Nephron progenitor cell (in vitro differentiated cells): Measurements from ENCODE around the gene SP3.

Experiments
- DNase-seq: peaks from one replicate; pipeline ENCODE4 v3.0.0; 2021
- H3K27ac Mint-ChIP-seq: 2 replicates; pipeline ENCODE4 v1.8.0; 2021; ENCODE audit warnings: mild to moderate bottlenecking, moderate library complexity, mixed read lengths
- H3K27me3 Mint-ChIP-seq: 2 replicates; pipeline ENCODE4 v1.8.0; 2021; ENCODE audit warnings: mild to moderate bottlenecking, low read depth, mixed read lengths; ENCODE audit not compliant: poor library complexity
- H3K36me3 Mint-ChIP-seq: 2 replicates; pipeline ENCODE4 v1.8.0; 2021; ENCODE audit warnings: low read depth, mixed read lengths
- H3K4me1 Mint-ChIP-seq: 2 replicates; pipeline ENCODE4 v1.8.0; 2021; ENCODE audit warnings: mixed read lengths
- H3K4me3 Mint-ChIP-seq: 2 replicates; pipeline ENCODE4 v1.8.0; 2021; ENCODE audit warnings: mild to moderate bottlenecking, moderate library complexity, mixed read lengths
- H3K9me3 Mint-ChIP-seq: 2 replicates; pipeline ENCODE4 v1.8.0; 2021; ENCODE audit warnings: mild to moderate bottlenecking, moderate library complexity, mixed read lengths
- CTCF ChIP-seq: fragments of 200-600 bp; sonication (generic); IDR thresholded peaks from 2 replicates; pipeline ENCODE4 v1.5.0; 2021; ENCODE audit warnings: antibody characterized with exemption

Gene SP3

GRCh38 chr2:173969886-173970285, 4.7 kb upstream of the SP3 start:
- Mint-ChIP-seq H3K4me3 (no peak overlapping the region), H3K9me3 (no peaks in the 10 kb centered on the region), H3K27ac (no peak overlapping the region), H3K36me3 (no peaks in the 10 kb centered on the region), H3K27me3 (no peaks in the 10 kb centered on the region), H3K4me1 (peaks cover 17% of the 10 kb centered on the region)
- TF ChIP-seq CTCF = no peak
- DNase-seq = no peak

GRCh38 chr2:173968551-173968950, 3.4 kb upstream of the SP3 start:
- H3K27me3 Mint-ChIP-seq = no peaks in the 10 kb centered on the region
- H3K9me3 Mint-ChIP-seq = no peaks in the 10 kb centered on the region
- H3K36me3 Mint-ChIP-seq = no peaks in the 10 kb centered on the region
- TF ChIP-seq CTCF = no peak
- H3K27ac Mint-ChIP-seq = no peak overlapping the region
- DNase-seq = no peak
- no peak overlapping the region for H3K4me3 Mint-ChIP-seq
- peaks cover 17% of the 10 kb centered on the region for H3K4me1 Mint-ChIP-seq

GRCh38 chr2:173966274-173967098, 1.3 kb upstream of the SP3 start:
- H3K36me3 Mint-ChIP-seq = peaks cover 15% of the 10 kb centered on the region
- DNase-seq = no peak
- peaks cover 32% of the 10 kb centered on the region for H3K4me1 Mint-ChIP-seq
- no peak for TF ChIP-seq CTCF
- peak overlapping the region; percentile 99 for H3K27ac Mint-ChIP-seq
- peaks cover 6% of the 10 kb centered on the region for H3K9me3 Mint-ChIP-seq
- peak overlapping the region; percentile 97 for H3K4me3 Mint-ChIP-seq
- no peaks in the 10 kb centered on the region for H3K27me3 Mint-ChIP-seq

- Mint-ChIP-seq H3K4me3 (peak overlapping the region; percentile 97), H3K4me1 (peaks cover 36% of the 10 kb centered on the region), H3K36me3 (peaks cover 33% of the 10 kb centered on the region), H3K27me3 (no peaks in the 10 kb centered on the region), H3K27ac (peak overlapping the region; percentile 99), H3K9me3 (peaks cover 20% of the 10 kb centered on the region)
- TF ChIP-seq CTCF = no peak
- DNase-seq = peak; percentile 83
These were observed 405 bp downstream of the SP3 start for GRCh38 chr2:173964565-173965371.

GRCh38 chr2:173963817-173964564, 1.2 kb downstream of the SP3 start:
- Mint-ChIP-seq H3K36me3 (peaks cover 40% of the 10 kb centered on the region), H3K4me3 (peak overlapping the region; percentile 97), H3K4me1 (peaks cover 43% of the 10 kb centered on the region), H3K27ac (no peak overlapping the region), H3K9me3 (peaks cover 28% of the 10 kb centered on the region), H3K27me3 (peaks cover 3% of the 10 kb centered on the region)
- TF ChIP-seq CTCF = no peak
- peak; percentile 82 for DNase-seq
